Activated CD8-positive, alpha-beta T cell treated with anti-CD3 and anti-CD28 coated beads, Interleukin-2, amount 10 ng/mL, durations not matched to agents 7 days and 5 days (primary cell): Measurements from ENCODE around the gene LOC101059915. TPM values are rescaled to one million over a fixed set of nuclear protein-coding genes. Genes with fewer than 3 reads are reported as not detected.
"Not testable (repeated sequence)": the region's sequence is repeated elsewhere in the genome, so short reads cannot be mapped to it uniquely, and the experiment has no call there.

Experiments
- ATAC-seq: fragments of 150-1000 bp; cut with Tn5 transposase; one replicate; pipeline ENCODE4 v1.10.0; 2021; ENCODE audit warnings: moderate library complexity
- CTCF ChIA-PET: fragments of 350-600 bp; sonication (Branson Sonifier 250); formaldehyde crosslinking; loops from one replicate; lab custom pipeline; 2021; ENCODE audit warnings: antibody characterized with exemption; lab: Charles Lee
- POLR2A ChIA-PET: fragments of 350-600 bp; sonication (Branson Sonifier 250); formaldehyde crosslinking; loops from one replicate; lab custom pipeline; 2021; ENCODE audit warnings: antibody characterized with exemption; lab: Charles Lee
- DNase-seq: peaks from one replicate; pipeline ENCODE4 v3.0.0-alpha.2; 2020
- H3K27ac Mint-ChIP-seq: one replicate; pipeline ENCODE4 v1.8.0; 2021; ENCODE audit warnings: mild to moderate bottlenecking, mixed read lengths
- H3K27me3 Mint-ChIP-seq: one replicate; pipeline ENCODE4 v1.8.0; 2021; ENCODE audit warnings: low read depth, mixed read lengths
- H3K36me3 Mint-ChIP-seq: one replicate; pipeline ENCODE4 v1.8.0; 2021; ENCODE audit warnings: low read depth, mixed read lengths
- H3K4me1 Mint-ChIP-seq: one replicate; pipeline ENCODE4 v1.8.0; 2021; ENCODE audit warnings: low read depth, mixed read lengths
- H3K4me3 Mint-ChIP-seq: one replicate; pipeline ENCODE4 v1.8.0; 2021; ENCODE audit warnings: mild to moderate bottlenecking, mixed read lengths
- H3K9me3 Mint-ChIP-seq: one replicate; pipeline ENCODE4 v1.8.0; 2022; ENCODE audit warnings: mixed read lengths; ENCODE audit not compliant: insufficient read depth
- total RNA-seq, 2 experiments: library from RNA; stranded (reverse); gene quantifications; one replicate each; pipeline ENCODE4 v1.2.3, GENCODE V29; 2021

LOC101059915 gene

GRCh38 chrX:71720289-71720886 lies 53.0 kb downstream of the LOC101059915 start:
- H3K27ac Mint-ChIP-seq, DNase-seq, POLR2A ChIA-PET, ATAC-seq, H3K9me3 Mint-ChIP-seq, CTCF ChIA-PET, H3K4me3 Mint-ChIP-seq, H3K4me1 Mint-ChIP-seq, H3K27me3 Mint-ChIP-seq, H3K36me3 Mint-ChIP-seq: not testable (repeated sequence)

Other genes with a start within 250 kb of the LOC101059915 start
- gene OGT, start 134.4 kb upstream of the LOC101059915 start, total RNA-seq = 100 to 1,000 TPM; 252 to 264 TPM
- gene GCNA, start 89.1 kb upstream of the LOC101059915 start, total RNA-seq = 1 to 10 TPM; 6.5 to 6.6 TPM
- gene CXCR3, start 49.0 kb upstream of the LOC101059915 start, total RNA-seq = 100 to 1,000 TPM; 141 to 145 TPM
- not detected for gene CXorf49, start 50.7 kb downstream of the LOC101059915 start, total RNA-seq
- not detected for gene CXorf49B, start 95.8 kb downstream of the LOC101059915 start, total RNA-seq
- gene NHSL2, start 243.3 kb downstream of the LOC101059915 start, total RNA-seq = under 1 TPM; 0.50 to 0.70 TPM